Muscle layer of duodenum (tissue), 2 donors: ENCODE data around the gene ANKDD1A.

Experiments
- H3K27ac ChIP-seq: one replicate; pipeline ENCODE4 v1.7.0; 2013; ENCODE audit warnings: mild to moderate bottlenecking, low read length
- H3K27me3 ChIP-seq: one replicate; pipeline ENCODE4 v1.7.0; 2013; ENCODE audit warnings: low read depth, mild to moderate bottlenecking, control low read depth, low read length
- H3K36me3 ChIP-seq, 2 donors: one replicate each; pipeline ENCODE4 v1.7.0; 2013; ENCODE audit warnings: low read length in 2 of 2, control low read depth in 1 of 2, mild to moderate bottlenecking in 1 of 2; ENCODE audit not compliant: insufficient read depth in 2 of 2, control insufficient read depth in 1 of 2
- H3K4me1 ChIP-seq, 2 donors: one replicate each; pipeline ENCODE4 v1.7.0; 2013; ENCODE audit warnings: low read length in 2 of 2, mild to moderate bottlenecking in 2 of 2, control low read depth in 1 of 2, moderate library complexity in 1 of 2; ENCODE audit not compliant: insufficient read depth in 2 of 2, control insufficient read depth in 1 of 2
- H3K4me3 ChIP-seq, 2 donors: one replicate each; pipeline ENCODE4 v1.7.0; 2013; ENCODE audit warnings: low read length in 2 of 2, low read depth in 1 of 2, mild to moderate bottlenecking in 1 of 2
- H3K9me3 ChIP-seq, 2 donors: one replicate each; pipeline ENCODE4 v1.7.0; 2013; ENCODE audit warnings: low read length in 2 of 2, control low read depth in 1 of 2, mild to moderate bottlenecking in 1 of 2; ENCODE audit not compliant: control insufficient read depth in 1 of 2
- donor health status: healthy.

Gene ANKDD1A

DNA sequence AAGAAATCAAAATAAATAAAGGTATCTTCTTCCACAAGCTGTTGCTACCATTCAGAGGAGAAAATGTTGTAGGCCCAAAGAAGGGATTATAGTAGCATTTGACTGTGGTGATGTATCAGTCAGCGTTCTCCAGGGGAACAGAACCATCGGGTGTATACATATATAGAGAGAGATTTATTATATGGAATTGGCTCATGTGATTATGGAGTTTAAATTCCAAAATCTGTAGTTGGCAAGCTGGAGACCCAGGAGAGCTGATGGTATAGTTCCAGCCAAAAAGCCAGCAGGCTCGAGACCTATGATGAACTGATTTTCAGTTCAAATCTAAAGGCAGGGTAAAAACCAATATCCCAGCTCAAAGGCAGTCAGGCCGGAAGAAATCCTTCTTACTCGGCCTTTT, 85.4 kb downstream of the ANKDD1A start:
- H3K4me3 ChIP-seq, result no peak overlapping the region
- no peaks in the 10 kb centered on the region for H3K27me3 ChIP-seq
- H3K27ac ChIP-seq, result no peak overlapping the region
- peaks cover 0 to 3% of the 10 kb centered on the region in 2 donors for H3K4me1 ChIP-seq
- H3K9me3 ChIP-seq, result no peaks in the 10 kb centered on the region
- peaks cover 0 to 3% of the 10 kb centered on the region in 2 donors for H3K36me3 ChIP-seq

DNA sequence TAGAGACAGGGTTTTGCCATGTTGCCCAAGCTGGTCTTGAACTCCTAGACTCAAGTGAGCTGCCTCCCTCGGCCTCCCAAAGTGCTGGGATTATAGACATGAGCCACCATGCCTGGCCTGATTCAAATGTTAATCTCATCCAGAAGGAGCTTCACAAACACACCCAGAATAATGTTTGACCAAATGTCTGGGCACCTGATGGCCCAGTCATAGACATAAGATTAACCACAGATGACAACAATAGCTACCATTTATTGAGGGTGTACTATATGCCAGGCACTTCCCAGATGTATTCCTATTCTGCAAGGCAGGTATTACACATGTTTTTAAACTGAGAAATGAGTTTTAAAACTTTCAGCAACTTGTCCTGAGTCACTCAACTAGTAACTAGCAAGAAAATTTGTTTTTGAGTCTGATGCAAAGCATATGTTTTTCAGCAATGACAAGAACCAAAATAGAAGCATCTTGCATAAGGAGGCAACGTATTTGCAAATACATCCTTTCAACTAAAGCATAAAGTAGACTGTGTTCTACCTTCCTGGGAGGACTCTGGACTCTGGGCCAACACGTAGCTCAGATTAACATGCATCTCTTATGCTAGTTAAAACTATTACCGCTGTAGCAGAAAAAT, 86.2 kb downstream of the ANKDD1A start:
- Histone ChIP-seq H3K27me3 (no peaks in the 10 kb centered on the region), H3K4me3 (no peak overlapping the region), H3K4me1 (no peaks in the 10 kb centered on the region), H3K27ac (no peak overlapping the region), H3K9me3 (no peaks in the 10 kb centered on the region), H3K36me3 (peaks cover 0 to 3% of the 10 kb centered on the region in 2 donors)

DNA sequence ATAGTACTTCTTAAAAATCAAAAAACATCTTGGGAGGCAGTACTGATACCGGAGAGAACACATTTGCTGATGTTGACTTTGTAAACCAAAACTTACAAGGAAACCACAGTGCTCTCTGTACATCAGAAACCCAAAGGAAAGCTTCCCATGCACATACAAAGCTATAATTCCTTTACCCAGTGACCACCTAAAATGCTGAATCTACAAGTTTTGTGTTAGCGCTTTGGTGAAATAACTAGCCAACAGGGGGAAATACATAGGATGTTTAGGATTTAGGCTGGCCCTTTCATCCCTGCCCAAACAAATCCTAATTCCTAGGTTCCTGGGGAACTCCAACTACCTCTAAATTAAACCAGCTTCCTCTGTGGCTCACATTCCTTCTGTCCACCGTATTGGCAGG, 93.3 kb downstream of the ANKDD1A start:
- no peak overlapping the region for H3K4me3 ChIP-seq

DNA sequence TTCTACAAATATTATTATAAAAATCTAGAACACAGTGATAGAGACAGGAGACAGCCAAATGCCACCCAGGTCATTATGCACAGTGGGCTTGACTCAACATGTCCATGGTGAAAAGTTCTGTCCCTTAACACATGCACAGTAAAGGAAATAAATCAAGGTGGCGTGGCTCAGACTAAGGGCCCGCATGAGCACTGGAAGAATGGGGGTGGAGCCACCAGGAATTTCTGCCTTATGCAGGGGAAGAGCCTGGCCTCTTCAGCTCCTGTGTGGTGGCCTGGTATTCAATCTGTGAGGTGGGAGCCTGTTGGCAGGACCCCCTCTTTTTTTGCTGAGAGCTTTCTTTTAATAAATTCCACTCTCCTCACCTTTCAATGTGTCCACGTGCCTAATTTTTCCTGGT, 95.2 kb downstream of the ANKDD1A start:
- no peaks in the 10 kb centered on the region for H3K27me3 ChIP-seq
- no peaks in the 10 kb centered on the region for H3K4me1 ChIP-seq
- no peak overlapping the region for H3K27ac ChIP-seq
- H3K4me3 ChIP-seq, result no peak overlapping the region
- no peaks in the 10 kb centered on the region for H3K9me3 ChIP-seq
- peaks cover 17 to 23% of the 10 kb centered on the region in 2 donors for H3K36me3 ChIP-seq

More for the DNA sequence above, 93.3 kb downstream of the ANKDD1A start:
- Histone ChIP-seq H3K4me1 (no peaks in the 10 kb centered on the region), H3K27ac (no peak overlapping the region), H3K9me3 (no peaks in the 10 kb centered on the region), H3K27me3 (no peaks in the 10 kb centered on the region), H3K36me3 (peaks cover 17 to 22% of the 10 kb centered on the region in 2 donors)
